Spleen (tissue), 11 donors: Measurements from ENCODE around the gene F13A1. TPM values are rescaled to one million over a fixed set of nuclear protein-coding genes. Genes with fewer than 3 reads are reported as not detected.

Experiments used
- DNase-seq: peaks from one replicate; pipeline ENCODE4 v3.0.0-alpha.2; 2020
- H3K27ac ChIP-seq, 8 donors: fragments of 200-600 bp; sonication (generic) in 7 of 8; 1 replicate in 4 of 8; 2 replicates in 4 of 8; pipeline versions ENCODE4 v1.5.0 to v1.8.0; 2016 to 2021; ENCODE audit warnings: inconsistent platforms in 4 of 8, mild to moderate bottlenecking in 4 of 8, moderate library complexity in 1 of 8
- H3K27me3 ChIP-seq, 7 donors: fragments of 200-600 bp; sonication (generic) in 6 of 7; replicated peaks in 1 of 7; 1 replicate in 4 of 7; 2 replicates in 3 of 7; pipeline versions ENCODE4 v1.5.0 to v1.8.0; 2016 to 2021; ENCODE audit warnings: inconsistent platforms in 3 of 7, mild to moderate bottlenecking in 1 of 7
- H3K36me3 ChIP-seq, 6 donors: fragments of 200-600 bp; sonication (generic) in 5 of 6; 1 replicate in 4 of 6; 2 replicates in 2 of 6; pipeline versions ENCODE4 v1.5.0 to v1.8.0; 2016 to 2021; ENCODE audit warnings: inconsistent platforms in 2 of 6
- H3K4me1 ChIP-seq, 6 donors: fragments of 200-600 bp; sonication (generic) in 5 of 6; 1 replicate in 3 of 6; 2 replicates in 3 of 6; pipeline versions ENCODE4 v1.5.0 to v1.8.0; 2016 to 2021; ENCODE audit warnings: inconsistent platforms in 3 of 6
- H3K4me3 ChIP-seq, 8 donors: fragments of 200-600 bp; sonication (generic) in 7 of 8; 1 replicate in 4 of 8; 2 replicates in 4 of 8; pipeline versions ENCODE4 v1.5.0 to v1.8.0; 2016 to 2021; ENCODE audit warnings: inconsistent platforms in 4 of 8, mild to moderate bottlenecking in 4 of 8, moderate library complexity in 2 of 8
- H3K9me3 ChIP-seq, 8 donors: fragments of 200-600 bp; sonication (generic) in 7 of 8; 1 replicate in 4 of 8; 2 replicates in 4 of 8; pipeline versions ENCODE4 v1.5.0 to v1.8.0; 2016 to 2021; ENCODE audit warnings: inconsistent platforms in 4 of 8
- POLR2A ChIP-seq, 3 donors: fragments of 450-650 bp; IDR thresholded peaks; one replicate each; pipeline ENCODE4 v1.5.1; 2017; ENCODE audit warnings: antibody characterized with exemption in 3 of 3, mild to moderate bottlenecking in 1 of 3
- POLR2AphosphoS5 ChIP-seq, 3 donors: sonication (generic); formaldehyde crosslinking; IDR thresholded peaks; one replicate each; pipeline ENCODE4 v1.5.1; 2017; ENCODE audit warnings: antibody characterized with exemption in 3 of 3
- WGBS, 5 donors: extraction: QIAGEN DNeasy Blood & Tissue Kit in 3 of 5; methylation state at CpG; one replicate each; pipeline versions ENCODE4 v1.1.5 to v1.1.7; 2013 to 2018; 5-methylcytosine and 5-hydroxymethylcytosine counted together
- intact Hi-C: fragments of 100-400 bp; cut with DNase I; formaldehyde crosslinking; loops from one replicate; pipeline ENCODE4 v1.15.0; 2023; ENCODE audit warnings: low total_unique reads
- polyA plus RNA-seq, 3 donors: library from polyadenylated mRNA; stranded (reverse); fragments of 200-250 nt; gene quantifications; one replicate each; pipeline ENCODE4 v1.2.1, GENCODE V29; 2013
- total RNA-seq, 7 donors: library from RNA; depleted of rRNA in 3 of 7; stranded (reverse); fragments of >200 nt in 3 of 7; fragmentation: NEBNext Ultra II Directional in 4 of 7; extraction: Animal tissue kit (Norgen Biotek cat#: 25700) in 4 of 7; gene quantifications; one replicate each; pipeline versions ENCODE4 v1.1.0 to v1.2.1, GENCODE V29; 2016 to 2021
- TF ChIP-seq, protein P1 (sequence below), 11 experiments: fragments of 200-600 bp in 7 of 11; fragments of 450-650 bp in 4 of 11; sonication (generic) in 4 of 11; IDR thresholded peaks in 8 of 11; conservative IDR thresholded peaks in 3 of 11; 1 replicate in 7 of 11; 2 replicates in 4 of 11; pipeline versions ENCODE4 v1.4.0 to v1.8.0; 2016 to 2021; ENCODE audit warnings: antibody characterized with exemption in 11 of 11, inconsistent platforms in 4 of 11, mild to moderate bottlenecking in 1 of 11
- donor health status: healthy with polysubstance abuse.
- donor health status: DM: no; HTN: no; CAD: no; lungs with moderate emphysema.
- donor health status: DM: no; HTN: no; CAD: no.
- donor health status: Bipolar disorder and iron deficiency.
- donor health status: healthy.
- donor health status: DM: no; HTN: no; CAD: no.
- donor health status: DM: yes; HTN: yes; CAD: no.

The F13A1 gene
- total and polyA plus RNA-seq, 10 donors: 1.8 to 41.5 (median 25.9) TPM

DNA sequence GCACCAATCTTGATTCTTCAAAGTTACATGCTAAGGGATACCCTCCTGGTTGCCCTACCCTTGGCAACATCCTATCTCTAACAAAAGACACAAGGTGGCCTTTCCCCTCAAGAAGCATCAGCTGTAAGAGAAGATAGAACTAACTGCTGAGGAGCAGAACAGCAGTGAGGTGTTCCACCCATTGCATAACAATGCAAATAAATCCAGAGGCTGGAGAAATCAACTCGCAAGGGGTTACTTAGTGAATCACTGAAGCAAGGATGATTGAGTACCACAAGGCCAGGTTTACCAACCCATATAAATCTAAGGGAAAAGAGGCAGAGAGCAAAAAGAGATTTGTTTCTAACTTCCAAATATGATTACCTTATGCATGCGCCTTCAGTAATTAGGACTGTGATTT lies 36.7 kb downstream of the F13A1 start:
- intact Hi-C loops: no loop called here
- 68 to 80% (median 75%) methylated on average over 2 of the region's 2 CpGs for WGBS, 5 donors

DNA sequence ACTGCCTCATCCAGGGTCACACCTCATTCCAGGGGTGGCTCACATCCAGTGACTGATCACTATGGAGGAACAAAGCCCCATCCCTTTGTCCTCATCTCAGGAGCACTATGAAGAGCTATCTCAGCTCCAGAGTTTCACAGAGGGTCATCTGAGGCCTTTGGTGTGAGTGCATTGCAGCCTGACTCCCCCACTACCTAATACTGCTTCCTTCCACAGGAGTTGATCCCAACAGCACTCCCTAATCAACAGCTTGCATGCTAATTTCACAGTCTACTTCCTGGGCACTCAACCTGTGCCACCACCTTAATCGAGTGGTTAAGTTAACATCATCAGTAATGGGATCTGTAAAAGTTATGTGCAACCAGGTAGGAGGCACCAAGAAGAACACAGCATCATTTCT lies 37.7 kb downstream of the F13A1 start:
- H3K4me1 ChIP-seq: peaks cover 0 to 14% (median 3%) of the 10 kb centered on the region in 6 donors
- no peak for TF ChIP-seq POLR2AphosphoS5 (IDR thresholded peaks at IDR 0.05)
- TF ChIP-seq POLR2A (IDR thresholded peaks at IDR 0.05): no peak
- TF ChIP-seq, protein P1, sequence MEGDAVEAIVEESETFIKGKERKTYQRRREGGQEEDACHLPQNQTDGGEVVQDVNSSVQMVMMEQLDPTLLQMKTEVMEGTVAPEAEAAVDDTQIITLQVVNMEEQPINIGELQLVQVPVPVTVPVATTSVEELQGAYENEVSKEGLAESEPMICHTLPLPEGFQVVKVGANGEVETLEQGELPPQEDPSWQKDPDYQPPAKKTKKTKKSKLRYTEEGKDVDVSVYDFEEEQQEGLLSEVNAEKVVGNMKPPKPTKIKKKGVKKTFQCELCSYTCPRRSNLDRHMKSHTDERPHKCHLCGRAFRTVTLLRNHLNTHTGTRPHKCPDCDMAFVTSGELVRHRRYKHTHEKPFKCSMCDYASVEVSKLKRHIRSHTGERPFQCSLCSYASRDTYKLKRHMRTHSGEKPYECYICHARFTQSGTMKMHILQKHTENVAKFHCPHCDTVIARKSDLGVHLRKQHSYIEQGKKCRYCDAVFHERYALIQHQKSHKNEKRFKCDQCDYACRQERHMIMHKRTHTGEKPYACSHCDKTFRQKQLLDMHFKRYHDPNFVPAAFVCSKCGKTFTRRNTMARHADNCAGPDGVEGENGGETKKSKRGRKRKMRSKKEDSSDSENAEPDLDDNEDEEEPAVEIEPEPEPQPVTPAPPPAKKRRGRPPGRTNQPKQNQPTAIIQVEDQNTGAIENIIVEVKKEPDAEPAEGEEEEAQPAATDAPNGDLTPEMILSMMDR (IDR thresholded peaks at IDR 0.05 in 8 of 11, conservative IDR thresholded peaks at IDR 0.05 in 3 of 11): no peak
- no peaks in the 10 kb centered on the region for H3K9me3 ChIP-seq
- no peak for DNase-seq
- H3K36me3 ChIP-seq: no peaks in the 10 kb centered on the region
- H3K4me3 ChIP-seq: no peak overlapping the region
- WGBS, 5 donors: 63 to 83% (median 76%) methylated on average over 1 of the region's 1 CpG
- no peak overlapping the region for H3K27ac ChIP-seq
- no peaks in the 10 kb centered on the region for H3K27me3 ChIP-seq
- intact Hi-C loops: no loop called here

More for the DNA sequence above, 36.7 kb downstream of the F13A1 start:
- Histone ChIP-seq H3K36me3 (no peaks in the 10 kb centered on the region), H3K27ac (no peak overlapping the region), H3K4me3 (no peak overlapping the region), H3K4me1 (peaks cover 0 to 14% (median 3%) of the 10 kb centered on the region in 6 donors), H3K27me3 (no peaks in the 10 kb centered on the region), H3K9me3 (no peaks in the 10 kb centered on the region)
- no peak for TF ChIP-seq POLR2AphosphoS5 (IDR thresholded peaks at IDR 0.05)
- no peak for TF ChIP-seq POLR2A (IDR thresholded peaks at IDR 0.05)
- TF ChIP-seq, protein P1 (IDR thresholded peaks at IDR 0.05 in 8 of 11, conservative IDR thresholded peaks at IDR 0.05 in 3 of 11): no peak
- no peak for DNase-seq

DNA sequence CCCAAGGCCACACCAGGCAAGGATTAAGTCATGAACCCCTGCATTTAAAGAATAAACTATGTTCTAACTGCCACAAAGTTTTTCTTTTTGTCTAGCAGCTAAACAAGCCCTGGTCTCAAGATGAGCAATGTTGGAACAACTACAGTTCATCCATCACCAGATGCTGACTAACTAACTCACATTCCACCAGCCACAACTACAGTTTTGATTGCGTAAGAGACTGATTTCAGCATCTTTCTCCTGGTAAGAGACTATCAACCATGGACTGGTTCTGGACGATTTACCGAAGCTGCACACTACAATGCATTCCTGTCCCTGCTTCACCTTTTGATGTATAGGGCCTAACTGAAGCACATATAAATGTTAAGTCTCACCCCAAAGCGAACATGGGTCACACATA lies 43.0 kb downstream of the F13A1 start:
- Histone ChIP-seq H3K27me3 (peaks cover 0 to 15% (median 0%) of the 10 kb centered on the region in 7 donors), H3K36me3 (no peaks in the 10 kb centered on the region), H3K4me3 (no peak overlapping the region), H3K9me3 (no peaks in the 10 kb centered on the region), H3K4me1 (no peaks in the 10 kb centered on the region), H3K27ac (no peak overlapping the region)
- intact Hi-C loops: no loop called here
- WGBS, 5 donors: 56 to 88% (median 74%) methylated on average over 4 of the region's 4 CpGs
- no peak for DNase-seq
- TF ChIP-seq POLR2AphosphoS5 (IDR thresholded peaks at IDR 0.05) (no peak), POLR2A (IDR thresholded peaks at IDR 0.05) (no peak)
- TF ChIP-seq, protein P1 (IDR thresholded peaks at IDR 0.05 in 8 of 11, conservative IDR thresholded peaks at IDR 0.05 in 3 of 11): no peak

DNA sequence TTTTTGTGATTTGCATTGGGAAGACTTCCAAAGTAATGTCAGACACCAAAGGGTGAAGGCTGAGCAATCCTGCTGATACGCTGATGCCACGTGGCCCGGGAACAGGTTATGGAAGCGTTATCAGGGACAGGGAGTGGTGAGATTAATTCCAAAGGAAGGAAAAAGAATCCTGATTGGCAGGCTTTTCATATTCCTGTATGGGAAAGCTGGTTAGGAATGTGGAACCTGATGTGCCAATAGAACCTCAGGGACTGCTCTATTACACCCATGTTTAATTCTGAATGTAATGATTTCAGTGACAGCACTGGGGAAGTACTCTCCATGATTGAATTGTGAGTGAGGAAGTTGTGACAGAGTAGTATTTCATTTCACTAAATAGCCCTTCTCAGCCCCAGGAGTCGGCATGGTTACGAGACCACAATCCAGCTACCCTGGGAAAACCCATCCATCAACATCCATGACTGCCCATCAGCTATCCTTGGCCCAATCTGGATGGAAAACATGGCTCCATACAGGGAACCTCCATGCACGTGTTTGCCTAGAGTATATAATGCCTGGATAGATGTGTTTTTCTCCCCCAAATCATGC lies 49.4 kb downstream of the F13A1 start:
- TF ChIP-seq POLR2AphosphoS5 (IDR thresholded peaks at IDR 0.05): no peak
- no peak for TF ChIP-seq POLR2A (IDR thresholded peaks at IDR 0.05)
- WGBS, 5 donors: 59 to 71% (median 68%) methylated on average over 7 of the region's 7 CpGs

More for the DNA sequence above, 49.4 kb downstream of the F13A1 start:
- Histone ChIP-seq H3K36me3 (no peaks in the 10 kb centered on the region), H3K4me3 (no peak overlapping the region), H3K27ac (no peak overlapping the region), H3K9me3 (peaks cover 0 to 11% (median 0%) of the 10 kb centered on the region in 8 donors), H3K27me3 (peaks cover 0 to 28% (median 0%) of the 10 kb centered on the region in 7 donors), H3K4me1 (no peaks in the 10 kb centered on the region)
- DNase-seq: no peak
- intact Hi-C loops: no loop called here
